Measurements from ENCODE around the gene C16orf54.
"Not testable (repeated sequence)": the region's sequence is repeated elsewhere in the genome, so short reads cannot be mapped to it uniquely, and the experiment has no call there.

Gene C16orf54

DNA sequence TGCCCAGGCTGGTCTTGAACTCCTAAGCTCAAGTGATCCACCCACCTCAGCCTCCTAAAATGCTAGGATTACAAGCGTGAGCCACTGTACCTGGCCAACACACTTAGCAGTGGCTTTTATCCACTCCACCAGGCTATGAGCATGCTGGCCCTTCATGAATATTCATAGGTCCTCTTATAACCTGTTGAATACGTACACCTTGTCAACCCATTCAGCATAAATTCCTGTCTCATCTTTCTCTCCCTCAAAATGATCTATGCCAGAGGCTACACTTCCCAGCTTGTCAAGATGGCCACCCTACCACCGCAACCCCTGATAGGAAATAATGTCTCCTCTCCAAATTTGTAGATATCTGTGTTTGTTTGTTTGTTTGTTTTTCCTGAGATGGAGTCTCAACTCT is 21.3 kb upstream of the C16orf54 start:
- DNase-seq: no peak

DNA sequence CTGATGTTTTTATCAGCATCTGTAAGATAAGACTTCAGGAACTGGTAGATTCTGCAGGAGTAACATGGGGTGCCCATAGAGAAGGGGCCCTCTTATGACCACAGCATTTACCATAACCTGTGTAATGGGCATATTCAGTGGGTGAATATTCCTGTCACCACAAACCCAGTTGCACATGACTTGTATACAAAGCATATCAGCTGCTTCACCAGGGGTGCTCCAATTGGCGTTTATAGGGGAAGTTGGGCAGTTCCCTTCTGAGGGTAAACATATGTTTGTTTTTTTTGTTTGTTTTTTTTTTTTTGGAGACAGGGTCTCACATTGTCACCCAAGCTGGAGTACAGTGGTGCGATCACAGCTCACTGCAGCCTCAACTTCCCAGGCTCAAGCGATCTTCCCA is 20.8 kb upstream of the C16orf54 start:
- no peak for DNase-seq

DNA sequence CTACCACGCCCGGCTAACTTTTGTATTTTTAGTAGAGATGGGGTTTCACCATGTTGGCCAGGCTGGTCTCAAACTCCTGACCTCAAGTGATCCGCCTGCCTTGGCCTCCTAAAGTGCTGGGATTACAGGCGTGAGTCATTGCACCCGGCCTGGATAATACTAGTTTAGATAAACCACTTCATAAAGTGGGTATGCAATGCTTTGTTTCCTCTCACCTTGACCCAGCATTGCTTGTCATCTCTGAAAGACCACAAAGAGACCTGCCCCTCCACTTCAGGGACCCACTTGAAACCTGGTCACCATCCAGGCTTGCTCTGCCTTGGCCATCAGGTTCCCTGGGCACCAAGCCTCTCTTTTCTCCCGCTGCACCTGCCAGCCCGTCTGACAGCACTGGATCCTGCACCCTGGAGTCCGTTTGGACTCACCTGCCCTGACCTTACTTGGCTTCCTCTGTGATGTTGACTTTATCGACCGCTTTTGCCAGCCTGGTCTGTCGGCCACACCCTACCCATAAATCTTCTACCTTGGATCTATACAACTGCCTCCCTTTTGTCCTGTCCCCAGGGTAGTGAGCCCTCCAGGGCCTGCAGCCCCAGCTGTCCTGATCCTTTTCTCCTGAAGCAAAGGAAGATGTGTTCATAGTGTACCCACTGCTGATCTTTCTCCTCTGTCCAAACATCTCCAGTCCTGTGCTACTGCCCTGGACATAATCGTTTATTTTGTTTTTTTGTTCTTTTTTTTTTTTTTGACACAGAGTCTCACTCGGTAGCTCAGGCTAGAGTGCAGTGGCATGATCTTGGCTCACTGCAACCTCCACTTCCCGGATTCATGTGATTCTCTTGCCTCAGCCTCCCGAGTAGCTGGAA is 19.6 kb upstream of the C16orf54 start:
- DNase-seq: no peak

DNA sequence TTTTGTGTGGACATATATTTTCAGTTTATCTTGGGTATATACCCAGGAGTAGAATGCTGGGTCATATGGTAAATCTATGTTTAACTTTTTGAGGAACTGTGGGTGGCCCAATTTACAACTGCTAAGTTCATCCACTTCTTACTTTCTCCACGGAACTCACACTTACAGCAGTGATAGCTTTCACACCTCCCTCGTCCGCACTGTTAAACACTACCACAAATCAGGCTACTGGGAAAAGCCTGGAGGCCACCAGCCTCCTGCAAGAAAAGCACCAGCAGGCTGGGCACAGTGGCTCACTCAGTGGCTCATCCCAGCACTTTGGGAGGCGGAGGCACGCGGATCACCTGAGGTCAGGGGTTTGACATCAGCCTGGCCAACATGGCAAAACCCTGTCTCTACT is 17.5 kb upstream of the C16orf54 start:
- no peak for DNase-seq

DNA sequence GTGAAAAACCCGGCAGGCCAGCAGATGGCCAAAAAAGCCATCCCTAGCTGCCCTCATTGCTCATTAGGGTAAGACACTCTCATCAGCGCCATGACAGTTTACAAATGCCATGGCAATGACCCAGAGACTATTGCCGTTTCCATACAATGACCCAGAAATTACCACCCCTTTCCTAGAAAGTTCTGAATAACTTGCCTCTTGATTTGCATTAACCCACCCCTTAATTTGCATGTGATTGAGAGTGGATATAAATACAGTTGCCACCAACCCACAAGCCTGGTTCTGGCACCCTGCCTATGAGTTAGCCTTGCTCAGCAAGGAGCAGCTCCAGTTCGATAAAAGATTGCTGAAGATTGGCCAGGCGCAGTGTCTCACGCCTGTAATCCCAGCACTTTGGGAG is 16.1 kb upstream of the C16orf54 start:
- no peak for DNase-seq

DNA sequence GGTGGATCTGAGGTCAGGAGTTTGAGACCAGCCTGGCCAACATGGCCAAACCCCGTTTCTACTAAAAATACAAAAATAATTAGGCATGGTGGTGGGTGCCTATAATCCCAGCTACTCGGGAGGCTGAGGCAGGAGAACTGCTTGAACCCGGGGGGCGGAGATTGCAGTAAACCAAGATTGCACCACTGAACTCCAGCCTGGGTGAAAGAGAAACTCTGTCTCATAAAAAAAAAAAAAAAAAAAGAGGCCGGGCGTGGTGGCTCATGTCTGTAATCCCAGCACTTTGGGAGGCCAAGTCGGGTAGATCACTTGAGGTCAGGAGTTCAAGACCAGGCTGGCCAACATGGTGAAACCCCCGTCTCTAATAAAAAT is 15.5 kb upstream of the C16orf54 start:
- DNase-seq: not testable (repeated sequence)

DNA sequence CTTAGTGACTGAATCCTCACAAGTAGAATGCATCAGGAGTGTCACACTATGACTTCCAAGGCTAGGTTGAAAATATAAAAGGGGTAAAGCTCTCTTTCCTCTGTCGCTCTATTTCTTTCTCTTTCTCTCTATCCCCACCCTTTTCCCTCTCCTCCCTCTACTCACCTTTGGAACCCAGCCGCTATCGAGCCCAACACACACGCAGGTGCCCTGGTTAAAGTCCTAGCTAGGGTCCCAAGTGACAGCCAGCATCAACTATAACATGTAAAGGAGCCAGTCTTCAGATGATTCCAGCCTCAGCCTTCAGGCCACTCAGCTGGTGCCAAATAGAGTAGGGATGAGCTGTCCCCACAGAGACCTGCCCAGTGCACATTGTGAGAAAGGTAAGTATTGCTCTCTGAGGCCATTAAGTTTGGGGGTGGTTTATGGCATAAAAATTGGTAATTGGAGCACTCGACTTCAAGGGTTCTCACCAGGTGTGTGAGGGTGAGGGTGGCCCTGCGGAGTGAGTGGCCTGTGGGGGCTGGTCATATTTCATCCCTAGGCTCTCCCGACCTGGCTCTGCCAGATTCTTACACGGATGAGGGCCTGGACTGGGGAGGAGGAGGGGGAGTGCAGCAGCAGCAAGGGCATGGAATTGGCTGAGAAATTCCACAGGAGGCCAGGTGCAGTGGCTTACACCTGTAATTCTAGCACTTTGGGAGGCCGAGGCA is 14.9 kb upstream of the C16orf54 start:
- no peak for DNase-seq

DNA sequence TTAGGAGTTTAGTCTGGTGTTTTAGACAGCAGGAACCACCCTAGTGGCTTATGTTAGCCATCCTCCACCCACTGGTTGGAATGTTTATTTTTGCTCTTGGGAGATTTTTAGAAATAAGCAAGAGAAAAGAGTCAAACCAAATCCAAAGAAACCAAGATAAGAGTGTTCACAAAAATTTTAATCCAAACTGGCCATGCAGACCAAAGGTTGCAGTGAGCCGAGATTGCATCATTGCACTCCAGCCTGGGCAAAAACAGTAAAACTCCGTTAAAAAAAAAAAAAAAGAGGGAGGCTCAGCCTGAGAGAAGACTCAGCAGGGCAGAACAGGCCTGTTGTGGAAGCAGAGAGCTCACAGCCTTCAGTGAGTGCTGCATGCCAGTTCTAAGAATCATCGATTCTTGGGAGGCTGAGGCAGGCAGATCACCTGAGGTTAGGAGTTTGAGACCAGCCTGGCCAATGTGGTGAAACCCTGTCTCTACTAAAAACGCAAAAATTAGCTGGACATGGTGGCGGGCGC is 12.2 kb upstream of the C16orf54 start:
- no peak for DNase-seq

DNA sequence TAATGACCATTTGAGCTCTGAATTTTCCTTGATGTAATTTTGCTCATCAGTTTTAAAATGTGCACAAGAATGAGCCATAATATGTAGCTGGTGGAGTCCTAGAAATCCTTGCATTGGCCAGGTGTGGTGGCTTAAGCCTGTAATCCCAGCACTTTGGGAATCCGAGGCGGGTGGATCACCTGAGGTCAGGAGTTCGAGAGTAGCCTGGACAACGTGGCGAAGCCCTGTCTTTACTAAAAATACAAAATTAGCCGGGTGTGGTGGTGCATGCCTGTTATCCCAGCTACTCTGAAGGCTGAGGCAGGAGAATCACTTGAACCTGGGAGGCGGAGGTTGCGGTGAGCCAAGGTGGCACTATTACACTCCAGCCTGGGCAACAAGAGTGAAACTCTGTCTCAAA is 11.3 kb upstream of the C16orf54 start:
- DNase-seq: not testable (repeated sequence)

DNA sequence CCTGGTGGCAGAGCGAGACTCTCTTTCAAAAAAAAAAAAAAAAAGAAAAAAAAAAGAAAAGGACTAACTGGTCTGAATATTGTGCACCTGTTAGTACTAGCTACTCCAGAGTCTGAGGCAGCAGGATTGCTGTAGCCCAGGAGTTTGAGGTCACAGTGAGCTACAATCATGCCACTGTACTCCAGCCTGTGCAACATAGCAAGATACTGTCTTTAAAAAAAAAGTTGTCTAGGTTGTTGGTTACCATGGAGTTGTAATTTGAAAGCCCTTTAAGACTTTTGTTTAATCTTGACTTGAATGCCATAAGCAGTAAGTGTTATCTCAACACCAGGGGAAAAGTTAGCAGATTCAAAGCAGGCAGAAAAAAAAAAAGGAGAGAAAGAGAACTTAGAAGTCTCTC is 10.9 kb upstream of the C16orf54 start:
- no peak for DNase-seq

DNA sequence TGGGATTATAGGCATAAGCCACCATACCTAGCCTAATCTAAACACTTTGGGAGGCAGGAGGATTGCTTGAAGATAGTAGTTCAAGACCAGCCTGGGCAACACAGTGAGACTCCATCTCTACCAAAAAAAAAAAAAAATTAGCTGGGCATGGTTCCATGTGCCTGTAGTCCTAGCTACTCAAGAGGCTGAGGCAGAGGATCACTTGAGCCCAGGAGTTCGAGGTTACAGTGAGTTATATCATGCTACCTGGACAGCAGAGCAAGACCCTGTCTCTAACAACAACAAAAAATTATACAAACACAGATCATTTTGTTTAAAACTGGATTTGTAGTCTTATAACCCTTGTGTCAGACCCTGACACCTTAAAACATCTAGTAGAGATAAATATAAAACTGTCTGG is 7.7 kb upstream of the C16orf54 start:
- no peak for DNase-seq

DNA sequence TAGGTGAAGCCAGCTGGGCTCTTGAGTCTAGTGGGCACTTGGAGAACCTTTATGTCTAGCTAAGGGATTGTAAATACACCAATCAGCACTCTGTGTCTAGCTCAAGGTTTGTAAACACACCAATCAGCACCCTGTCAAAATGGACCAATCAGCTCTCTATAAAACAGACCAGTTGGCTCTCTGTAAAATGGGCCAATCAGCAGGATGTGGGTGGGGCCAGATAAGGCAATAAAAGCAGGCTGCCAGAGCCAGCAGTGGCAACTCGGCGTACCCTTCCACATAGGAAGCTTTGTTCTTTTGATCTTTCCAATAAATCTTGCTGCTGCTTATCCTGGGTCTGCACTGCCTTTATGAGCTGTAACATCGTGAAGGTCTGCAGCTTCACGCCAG is 3.0 kb upstream of the C16orf54 start:
- not testable (repeated sequence) for DNase-seq

DNA sequence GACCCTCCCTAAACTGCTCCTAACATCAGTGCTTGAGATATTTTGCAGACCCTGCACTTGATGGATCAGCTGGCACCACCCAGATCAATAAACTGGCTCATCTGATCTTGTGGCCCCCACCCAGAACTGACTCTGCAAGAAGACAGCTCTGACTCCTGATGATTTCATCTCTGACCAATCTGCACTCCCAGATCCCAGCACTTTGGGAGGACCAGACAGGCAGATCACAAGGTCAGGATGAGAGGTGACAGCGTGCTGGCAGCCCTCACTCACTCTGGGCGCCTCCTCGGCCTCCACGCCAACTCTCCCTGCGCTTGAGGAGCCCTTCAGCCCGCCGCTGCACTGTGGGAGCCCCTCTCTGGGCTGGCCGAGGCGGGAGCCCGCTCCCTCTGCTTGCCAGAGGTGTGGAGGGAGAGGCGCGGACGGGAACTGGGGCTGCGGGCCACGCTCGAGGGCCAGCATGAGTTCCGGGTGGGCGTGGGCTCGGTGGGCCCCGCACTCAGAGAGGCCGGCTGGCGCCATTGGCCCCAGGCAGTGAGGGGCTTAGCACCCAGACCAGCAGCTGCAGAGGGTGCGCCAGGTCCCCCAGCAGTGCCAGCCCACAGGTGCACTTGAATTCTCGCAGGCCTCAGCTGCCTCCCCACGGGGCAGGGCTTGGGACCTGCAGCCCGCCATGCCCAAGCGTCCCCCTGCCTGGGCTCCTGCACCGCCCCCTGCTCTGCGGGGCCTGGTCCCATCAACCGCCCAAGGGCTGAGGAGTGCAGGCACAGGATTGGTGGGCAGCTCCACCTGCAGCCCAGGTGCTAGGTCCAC is 2.4 kb upstream of the C16orf54 start:
- DNase-seq: no peak

DNA sequence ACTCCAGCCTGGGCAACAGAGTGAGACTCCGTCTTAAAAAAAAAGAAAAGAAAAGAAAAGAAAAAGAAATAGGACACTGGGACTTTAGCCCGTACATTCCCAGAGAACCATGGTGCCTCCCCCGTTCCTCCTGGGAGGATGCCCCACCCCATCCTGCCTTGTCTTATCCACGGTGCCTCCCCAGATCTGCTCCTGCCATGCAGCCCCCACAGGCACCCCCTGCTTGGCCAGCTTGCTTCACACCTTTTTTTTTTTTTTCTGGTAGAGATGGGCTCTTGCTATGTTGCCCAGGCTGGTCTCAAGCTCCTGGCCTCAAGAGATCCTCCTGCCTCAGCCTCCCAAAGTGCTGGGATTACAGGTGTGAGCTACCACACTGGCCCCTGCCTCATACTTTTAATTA is 728 bp upstream of the C16orf54 start:
- not testable (repeated sequence) for DNase-seq

DNA sequence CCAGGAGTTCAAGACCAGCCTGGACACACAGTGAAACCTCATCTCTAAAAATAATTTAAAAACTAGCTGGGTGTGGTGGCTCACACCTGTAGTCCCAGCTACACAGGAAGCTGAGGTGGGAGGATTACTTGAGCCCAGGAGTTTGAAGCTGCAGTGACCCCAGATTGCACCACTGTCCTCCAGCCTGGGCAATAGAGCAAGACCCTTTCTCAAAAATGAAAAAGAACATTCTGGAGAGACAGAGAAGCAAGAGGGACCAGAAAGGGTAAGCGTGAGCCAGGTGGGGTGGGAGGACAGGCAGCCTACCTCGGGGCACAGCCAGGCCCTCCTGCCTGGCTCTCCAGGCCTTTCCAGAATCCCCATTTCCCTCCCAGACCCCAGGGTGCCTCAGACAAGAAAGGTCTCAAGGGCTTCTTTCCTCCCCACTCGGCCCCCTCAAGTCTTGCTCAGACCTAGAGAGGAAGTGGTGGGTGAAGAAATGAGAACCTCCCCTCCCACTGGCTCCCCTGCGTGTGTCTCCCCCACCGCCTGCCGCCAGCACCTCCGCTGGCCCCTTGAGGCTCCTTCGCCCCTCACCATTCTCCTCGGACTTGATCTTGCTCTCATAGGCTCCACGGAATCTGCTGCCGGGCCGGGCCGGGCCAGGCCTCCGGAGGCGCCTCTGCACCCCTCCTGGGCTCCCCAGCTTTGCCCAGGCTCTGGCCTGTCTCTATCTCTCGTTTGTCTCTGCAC is 503 bp downstream of the C16orf54 start:
- no peak for DNase-seq

DNA sequence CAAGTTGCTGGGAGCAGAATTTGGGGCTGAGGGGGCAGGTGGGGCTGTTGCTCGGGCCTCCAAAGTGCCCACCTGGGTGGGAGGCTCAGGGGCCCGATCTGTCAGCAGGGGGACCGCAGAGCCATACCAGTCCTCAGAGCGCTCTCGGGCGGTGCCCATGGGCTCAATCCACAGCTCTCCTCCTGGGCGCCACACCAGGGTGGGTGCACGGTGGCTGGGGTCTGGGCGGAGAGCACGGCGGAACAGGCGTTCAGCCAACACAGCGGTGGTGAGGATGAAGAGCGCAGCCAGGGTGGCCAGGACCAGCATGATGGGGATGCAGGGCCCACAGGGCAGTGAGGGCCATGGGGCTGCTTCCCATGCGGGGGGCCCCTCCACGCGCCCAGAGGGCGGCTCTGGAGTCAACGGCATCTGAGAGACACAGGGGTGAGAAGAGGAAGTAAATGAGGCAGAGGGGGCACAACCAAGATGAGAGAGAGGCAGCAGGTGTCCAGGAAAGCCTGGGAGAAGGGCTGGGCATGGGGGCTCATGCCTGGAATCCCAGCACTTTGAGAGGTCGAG is 1.2 kb downstream of the C16orf54 start:
- DNase-seq: no peak

DNA sequence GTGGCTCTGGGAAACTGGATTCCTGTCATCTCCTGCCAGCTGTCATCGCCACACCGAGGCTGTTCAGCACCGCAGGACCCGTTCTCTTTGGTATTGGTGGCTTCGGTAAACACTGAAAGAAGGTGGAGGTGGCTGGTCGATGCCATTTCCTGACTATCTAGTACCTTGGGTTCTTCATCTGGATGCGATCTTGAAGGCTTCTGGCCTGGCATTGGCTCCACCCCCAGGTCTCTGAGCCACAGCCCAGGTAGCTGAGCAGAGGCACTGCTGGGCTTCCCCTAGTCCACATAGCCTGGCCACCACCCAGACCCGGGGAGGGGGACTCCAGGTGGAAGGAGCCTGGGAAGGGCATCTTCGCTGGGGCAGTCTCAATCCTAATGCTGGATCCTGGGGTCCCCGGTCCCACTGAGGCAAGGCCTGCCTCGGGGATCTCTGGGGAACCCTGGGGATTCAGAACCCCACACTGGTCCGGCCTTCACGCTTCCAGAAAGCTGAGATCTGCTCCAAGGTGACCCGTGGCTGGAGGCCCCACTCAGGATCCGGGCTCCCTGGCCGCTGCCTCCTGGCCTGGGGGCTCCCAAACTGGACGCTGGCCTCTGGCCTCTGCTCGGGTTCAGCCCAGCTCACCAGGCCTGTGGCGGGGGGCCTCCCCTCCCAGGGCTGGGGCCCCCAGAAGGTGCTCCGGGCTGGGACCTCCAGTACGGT is 1.8 kb downstream of the C16orf54 start:
- no peak for DNase-seq

DNA sequence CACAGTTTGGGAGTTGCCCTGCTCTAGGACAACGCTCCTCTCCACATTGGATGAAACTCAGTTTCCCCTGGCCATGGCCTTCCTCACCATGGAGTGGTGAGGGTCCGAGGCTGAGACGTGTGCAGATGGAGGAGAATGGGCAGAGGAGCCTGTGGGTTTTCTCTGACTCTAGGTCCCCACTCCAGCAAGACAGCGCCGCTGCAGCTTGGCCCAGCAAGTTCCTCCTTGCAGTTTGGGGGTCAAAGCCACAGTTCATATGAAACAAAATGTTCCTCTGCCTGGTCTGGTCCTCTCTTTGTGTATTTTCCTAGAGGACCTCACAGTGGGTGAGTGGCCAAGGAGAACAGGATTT is 2.3 kb downstream of the C16orf54 start:
- DNase-seq: no peak

DNA sequence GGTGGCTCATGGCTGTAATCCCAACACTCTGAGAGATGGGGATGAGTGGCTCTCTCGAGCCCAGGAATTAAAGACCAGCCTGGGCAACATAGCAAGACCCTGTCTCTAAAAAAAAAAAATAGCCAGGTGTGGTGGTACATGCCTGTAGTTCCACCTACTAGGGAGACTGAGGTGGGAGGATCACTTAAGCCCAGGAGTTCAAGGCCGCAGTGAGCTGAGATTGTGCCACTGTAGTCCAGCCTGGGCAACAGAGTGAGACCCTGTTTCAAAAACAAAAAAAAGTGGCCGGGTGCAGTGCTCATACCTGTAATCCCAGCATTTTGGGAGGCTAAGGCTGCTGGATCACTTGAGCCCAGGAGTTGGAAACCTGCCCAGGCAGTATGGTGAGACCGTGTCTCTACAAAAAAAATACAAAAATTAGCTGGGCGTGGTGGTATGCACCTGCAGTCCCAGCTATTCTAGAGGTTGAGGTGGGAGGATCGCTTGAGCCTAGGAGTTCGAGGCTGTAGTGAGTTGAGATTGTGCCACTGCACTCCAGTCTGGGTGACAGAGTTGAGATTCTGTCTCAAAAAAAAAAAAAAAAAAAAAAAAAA is 3.0 kb downstream of the C16orf54 start:
- no peak for DNase-seq

DNA sequence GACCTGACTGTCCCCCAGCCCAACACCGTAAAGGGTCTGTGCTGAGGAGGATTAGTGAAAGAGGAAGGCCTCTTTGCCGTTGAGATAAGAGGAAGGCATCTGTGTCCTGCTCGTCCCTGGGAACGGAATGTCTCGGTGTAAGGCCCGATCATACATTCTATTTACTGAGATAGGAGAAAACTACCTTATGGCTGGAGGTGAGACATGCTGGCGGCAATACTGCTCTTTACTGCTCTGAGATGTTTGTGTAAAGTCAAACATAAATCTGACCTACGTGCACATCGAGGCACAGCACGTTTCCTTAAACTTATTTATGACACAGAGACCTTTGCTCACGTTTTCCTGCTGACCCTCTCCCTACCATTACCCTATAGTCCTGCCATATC is 5.2 kb downstream of the C16orf54 start:
- not testable (repeated sequence) for DNase-seq

DNA sequence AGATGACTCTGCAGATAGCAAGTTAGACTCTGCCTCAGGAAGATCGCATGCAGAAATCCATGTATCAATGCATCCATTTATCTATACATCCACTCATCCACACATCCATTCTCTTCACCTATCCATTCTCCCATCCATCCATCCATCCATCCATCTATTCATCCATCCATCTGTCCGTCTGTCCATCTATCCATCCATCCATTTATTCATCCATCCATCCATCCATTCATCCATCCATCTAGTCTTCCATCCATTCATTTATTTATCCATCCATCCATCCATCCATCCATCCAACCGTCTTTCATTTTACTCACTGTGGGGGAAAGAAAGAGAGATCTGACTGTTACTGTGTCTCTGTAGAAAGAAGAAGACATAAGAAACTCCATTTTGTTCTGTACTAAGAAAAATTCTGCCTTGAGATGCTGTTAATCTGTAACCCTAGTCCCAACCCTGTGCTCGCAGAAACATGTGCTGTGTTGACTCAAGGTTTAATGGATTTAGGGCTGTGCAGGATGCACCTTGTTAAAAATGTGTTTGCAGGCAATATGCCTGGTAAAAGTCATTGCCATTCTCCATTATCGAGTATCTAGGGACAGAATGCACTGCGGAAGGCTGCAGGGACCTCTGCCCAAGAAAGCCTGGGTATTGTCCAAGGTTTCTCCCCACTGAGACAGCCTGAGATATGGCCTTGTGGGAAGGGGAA is 5.7 kb downstream of the C16orf54 start:
- not testable (repeated sequence) for DNase-seq
